ENCODE data around the gene CCL19.
A peak's percentile ranks its signal among the peaks of the same experiment; 100 is the strongest.

CCL19 gene

DNA sequence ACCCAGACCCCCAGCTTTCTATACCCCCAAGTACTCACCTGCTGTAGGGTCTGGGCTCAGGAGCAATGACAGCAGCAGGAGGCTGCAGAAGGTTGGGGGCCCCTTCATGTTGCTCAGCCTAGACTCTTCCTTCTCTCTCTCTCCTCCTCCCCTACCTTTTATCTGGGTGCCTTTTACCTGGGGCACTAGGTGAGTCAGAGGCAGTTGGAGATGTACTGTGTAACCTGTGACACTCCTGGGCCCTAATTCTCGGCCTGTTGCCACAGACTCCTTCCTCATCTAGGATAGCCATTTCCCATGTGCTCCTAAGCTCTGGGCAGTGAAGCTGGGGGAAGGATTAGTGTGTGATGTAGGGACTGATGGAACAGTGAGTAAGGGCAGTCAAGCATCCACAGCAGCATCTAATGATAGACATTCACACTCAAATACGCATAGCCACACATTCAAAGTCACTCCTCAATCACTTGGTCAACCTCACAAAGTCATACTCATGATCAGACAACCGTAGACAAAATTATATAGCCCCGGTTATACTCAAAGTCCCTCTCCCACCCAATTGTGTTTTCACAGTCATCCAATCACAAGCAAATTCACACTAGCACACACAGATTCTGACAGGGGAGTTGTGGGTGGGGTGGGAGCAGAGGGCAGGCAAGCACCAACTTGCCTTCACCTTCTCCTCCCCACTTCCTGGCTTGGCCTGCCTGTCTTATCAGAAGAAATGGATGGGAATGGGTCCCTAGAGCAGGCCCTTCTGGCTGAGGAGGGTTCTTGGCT lies 28.4 kb downstream of the CCL19 start, which contains the start of gene CCL27:
Gene CCL27 (minus strand): TSS at position 132 of the 777 bp plus-strand sequence. CDS start 24 bp downstream, at position 108.
- no peak for DNase-seq (ENCODE audit: low spot score)

DNA sequence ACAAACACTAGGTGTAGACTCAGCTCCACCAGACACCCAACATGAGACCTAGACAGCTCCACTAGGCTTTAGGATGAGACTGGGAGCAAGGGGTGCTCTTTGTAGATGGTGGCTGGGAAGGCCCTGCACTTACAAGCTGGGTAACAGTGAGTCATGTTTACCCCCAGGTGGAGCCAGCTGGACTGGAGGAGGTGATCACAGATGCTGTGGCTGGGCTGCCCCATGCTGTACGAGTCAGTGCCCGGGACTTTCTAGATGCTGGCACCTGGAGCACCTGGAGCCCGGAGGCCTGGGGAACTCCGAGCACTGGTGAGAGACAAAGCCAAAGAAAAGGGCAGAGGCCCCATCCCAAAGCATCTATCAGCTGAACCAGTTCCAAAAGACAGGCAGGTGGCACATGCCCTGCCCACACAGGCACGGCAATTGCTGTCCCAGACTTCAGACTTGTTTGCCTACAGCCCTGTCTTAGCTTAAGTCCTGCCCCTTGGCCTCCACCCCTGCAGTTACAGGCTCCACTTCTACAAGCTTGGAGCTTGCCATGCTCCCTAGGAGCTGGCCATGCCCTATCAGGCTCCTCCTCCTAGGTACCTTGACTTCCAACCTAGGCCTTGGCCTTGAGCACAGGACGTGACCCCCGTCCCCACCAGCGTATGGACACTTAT lies 31.4 kb downstream of the CCL19 start:
- no peak for DNase-seq (ENCODE audit: low spot score)

DNA sequence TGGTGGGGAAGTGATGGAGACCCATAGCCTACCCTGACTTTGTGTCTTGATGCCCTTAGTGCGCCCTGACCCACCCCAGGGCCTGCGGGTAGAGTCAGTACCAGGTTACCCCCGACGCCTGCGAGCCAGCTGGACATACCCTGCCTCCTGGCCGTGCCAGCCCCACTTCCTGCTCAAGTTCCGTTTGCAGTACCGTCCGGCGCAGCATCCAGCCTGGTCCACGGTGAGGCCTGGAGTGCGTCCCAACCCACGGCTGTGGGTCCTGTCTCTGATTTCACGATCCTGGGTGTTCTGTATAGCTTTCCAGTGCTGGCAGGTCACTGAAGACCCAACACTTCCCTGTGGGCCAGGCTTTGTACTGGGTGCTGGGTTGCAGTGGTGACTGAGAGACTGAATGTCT lies 32.6 kb downstream of the CCL19 start:
- DNase-seq (ENCODE audit: low spot score), result no peak

DNA sequence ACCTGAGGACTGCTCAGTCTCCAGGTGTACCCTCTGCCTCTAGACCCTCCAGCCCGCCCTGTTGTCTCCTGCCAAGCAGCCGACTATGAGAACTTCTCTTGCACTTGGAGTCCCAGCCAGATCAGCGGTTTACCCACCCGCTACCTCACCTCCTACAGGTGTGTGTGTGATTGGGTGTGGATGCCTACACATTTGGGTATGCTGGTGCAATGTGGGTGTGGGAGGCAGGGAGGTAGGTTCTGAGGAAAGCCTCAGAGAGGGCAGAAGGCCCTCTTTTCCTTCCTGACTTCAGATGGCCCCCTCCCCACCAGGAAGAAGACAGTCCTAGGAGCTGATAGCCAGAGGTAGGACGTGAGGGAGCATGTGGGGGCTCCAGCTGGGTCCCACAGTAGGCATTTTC lies 34.1 kb downstream of the CCL19 start:
- no peak for DNase-seq (ENCODE audit: low spot score)

DNA sequence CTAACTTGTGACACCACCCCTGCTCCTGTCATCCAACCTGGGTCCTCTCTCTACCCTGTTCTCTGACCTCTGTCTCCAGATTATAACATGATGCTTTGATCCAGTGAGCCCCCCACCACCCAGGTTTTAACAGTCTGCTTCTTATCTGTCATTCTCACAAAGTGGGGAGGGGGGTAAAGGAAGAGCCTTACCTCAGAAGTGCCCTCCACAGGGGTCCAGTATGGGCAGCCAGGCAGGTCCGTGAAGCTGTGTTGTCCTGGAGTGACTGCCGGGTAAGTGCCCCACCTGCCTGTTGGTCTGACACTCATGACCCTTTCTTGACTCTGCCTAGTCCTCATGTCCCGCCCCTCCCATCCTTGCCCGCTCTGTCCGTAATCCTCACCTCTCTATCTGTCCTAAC lies 35.7 kb downstream of the CCL19 start:
- no peak for DNase-seq (ENCODE audit: low spot score)

DNA sequence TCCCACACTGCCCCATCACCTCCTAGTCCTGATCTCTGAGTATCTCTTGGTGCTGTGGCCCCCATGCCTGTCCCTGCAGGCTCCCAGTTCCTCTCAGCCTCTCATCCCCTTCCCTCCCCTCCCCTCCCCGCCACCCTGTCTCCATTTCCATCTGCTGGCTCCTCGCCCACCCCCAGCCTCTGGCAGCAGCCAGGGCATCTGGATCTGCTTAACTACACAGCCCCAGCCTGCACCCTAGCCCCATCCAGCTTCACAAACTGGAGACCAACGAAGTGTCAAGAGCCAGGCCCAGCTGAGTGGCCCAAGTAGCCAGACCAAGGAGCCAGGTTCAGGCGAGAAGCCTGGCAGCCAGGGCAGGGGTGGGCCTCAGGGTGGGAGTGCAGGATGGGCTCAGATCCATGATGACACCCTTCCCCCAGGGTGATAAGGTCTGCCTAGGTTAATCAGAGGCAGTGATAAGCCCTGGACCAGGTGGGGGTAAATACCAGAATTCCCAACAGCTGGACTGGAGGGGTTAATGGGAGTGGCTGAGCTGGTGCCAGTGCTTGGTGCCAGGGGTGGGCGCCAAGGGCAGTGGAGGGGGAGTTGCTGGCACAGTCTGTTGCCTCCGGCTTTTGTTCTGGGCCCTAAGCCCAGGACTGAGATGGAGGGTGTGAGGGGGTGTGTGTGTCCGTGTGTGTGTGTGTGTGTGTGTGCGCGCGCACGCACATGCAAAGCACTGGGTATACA lies 36.6 kb downstream of the CCL19 start:
- DNase-seq (ENCODE audit: low spot score), result no peak

DNA sequence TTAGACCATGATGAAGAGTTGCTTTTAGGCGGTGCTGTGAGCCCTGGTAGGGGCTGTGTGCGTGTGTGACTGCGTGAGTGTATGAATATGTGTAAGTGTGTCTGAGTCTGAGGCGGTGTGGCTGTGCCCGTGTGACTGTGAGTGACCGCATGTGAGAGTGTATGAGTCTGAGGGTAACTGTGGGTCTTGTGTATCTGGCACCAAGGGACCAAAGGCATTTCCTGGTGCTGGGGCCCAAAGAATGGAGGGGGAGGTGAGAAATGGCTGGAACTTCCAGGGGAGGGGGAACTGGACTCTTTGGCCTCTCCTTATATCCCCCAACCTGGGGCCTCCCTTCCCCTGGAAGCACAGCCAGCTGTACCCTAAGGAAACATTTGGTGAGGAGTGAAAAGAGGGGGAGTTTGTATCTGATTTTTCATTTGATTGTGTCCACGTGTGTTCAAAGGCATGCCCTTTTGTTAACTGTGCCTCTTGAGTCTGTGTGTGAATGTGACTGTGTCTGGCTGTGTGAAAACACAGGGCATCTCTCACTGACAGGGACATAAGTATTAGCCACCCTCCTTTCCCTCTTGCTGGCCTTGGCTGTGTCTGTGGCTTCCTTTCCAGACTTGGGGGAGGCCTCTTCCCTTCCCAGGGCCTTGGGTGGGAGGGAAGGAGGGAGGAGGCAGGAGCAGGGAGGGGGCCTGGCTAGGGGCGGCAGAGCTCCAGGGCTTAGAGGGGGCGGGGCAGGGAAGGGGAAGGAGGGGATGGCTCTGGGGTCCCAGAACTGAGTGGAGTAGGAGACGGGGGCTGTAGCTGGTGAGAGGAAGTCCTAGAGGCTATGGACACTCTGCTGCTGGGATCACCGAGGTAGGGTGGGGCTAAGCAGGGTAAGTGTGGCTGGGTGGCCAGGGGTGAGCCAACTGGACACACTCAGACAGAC lies 37.7 kb downstream of the CCL19 start:
- no peak for DNase-seq (ENCODE audit: low spot score)

DNA sequence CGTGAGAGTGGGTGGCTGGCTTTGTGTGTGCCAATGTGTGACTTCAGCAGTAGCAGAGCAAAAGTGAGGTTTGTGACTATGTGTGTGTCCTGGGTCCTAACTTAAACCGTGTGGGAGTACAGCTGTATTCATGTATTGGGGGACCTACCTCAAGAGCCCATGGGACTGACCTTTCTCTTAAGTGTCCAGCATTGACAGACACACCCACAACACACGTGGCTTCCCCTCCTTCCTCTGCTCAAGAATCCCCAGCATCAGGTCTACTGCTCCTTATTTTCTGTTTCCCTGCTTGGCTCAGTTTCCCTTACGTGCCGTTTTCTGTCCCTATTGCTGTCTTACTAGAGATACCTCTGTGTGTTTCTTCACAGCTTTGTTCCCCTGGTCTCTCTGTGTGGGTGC lies 38.5 kb downstream of the CCL19 start:
- no peak for DNase-seq (ENCODE audit: low spot score)

DNA sequence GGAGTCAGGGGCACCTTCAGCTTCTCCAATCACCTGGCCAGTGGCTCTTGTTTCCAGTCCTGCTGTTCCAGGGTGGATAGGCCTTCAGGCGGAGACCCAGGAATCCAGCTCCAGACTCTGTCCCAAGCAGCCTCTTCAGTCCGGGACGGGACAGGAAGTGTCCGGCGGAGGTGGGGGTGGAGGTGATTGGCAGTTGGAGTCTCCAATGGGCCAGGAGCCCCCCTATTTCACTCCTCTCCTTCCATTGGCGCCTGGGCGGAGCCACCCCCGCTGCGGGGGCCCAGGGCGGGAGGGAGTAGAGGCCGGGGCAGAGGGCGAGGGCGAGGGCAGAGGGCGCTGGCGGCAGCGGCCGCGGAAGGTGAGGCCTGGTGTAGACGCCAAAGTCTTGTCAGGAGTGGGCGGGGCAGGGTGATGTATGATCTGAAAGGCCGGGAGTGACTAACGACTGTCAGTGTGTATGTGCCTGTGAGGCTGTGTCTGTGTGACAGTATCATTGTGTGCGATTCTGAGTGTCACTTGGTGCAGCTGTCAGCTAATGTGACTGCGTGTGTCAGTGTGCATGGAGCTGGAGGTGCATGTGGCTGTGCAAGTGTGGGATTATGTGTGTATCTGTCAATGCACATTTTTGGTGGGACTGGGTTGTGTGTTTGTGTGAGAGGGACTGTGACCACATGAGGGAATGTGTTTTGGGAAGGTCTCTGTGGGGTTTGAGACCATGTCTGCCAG lies 39.0 kb downstream of the CCL19 start, which contains the start of gene IL11RA:
Gene IL11RA (plus strand): TSS at position 310 of the 726 bp plus-strand sequence. CDS start 3,033 bp downstream, outside the sequence.
- peak; percentile 32 for DNase-seq (ENCODE audit: low spot score)

DNA sequence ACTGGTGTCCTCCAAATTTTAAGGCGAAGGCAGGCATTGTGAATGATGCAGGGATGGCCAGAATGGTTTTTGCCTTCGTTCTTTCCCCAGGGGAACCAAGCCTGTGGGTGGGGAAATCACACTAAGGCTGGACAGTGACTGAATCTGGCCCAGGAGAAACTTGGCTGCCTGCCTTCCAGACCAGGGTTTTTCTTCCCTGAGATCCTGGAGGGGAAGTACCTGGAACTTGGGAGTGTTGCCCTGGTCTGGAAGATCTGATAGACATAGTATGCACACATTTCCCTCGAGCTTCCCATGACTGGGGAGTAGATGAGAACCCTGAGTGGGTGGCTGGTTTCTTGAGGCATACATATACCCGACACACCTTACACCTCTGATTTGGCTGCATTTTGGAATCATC lies 39.8 kb downstream of the CCL19 start:
- DNase-seq (ENCODE audit: low spot score), result no peak

DNA sequence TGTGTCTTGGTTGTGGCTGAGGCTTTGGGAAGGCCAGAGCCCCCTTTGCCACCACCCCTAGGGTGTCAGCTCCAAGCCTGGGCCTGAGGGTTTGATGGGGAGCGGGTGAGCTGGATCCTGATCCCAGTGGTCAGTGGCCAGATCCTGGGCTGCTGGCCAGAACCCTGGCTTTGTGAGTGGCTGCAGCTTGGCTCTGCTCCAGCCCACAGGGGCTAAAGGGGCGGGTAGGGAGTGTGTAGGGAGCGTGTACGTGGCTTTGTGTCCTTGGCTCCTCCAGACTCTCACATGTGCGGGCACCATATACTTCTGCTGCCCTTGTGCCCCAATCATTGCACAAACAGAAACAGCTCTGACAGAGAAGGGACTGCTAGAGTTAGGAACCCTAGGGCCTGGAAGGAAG lies 40.3 kb downstream of the CCL19 start:
- no peak for DNase-seq (ENCODE audit: low spot score)

DNA sequence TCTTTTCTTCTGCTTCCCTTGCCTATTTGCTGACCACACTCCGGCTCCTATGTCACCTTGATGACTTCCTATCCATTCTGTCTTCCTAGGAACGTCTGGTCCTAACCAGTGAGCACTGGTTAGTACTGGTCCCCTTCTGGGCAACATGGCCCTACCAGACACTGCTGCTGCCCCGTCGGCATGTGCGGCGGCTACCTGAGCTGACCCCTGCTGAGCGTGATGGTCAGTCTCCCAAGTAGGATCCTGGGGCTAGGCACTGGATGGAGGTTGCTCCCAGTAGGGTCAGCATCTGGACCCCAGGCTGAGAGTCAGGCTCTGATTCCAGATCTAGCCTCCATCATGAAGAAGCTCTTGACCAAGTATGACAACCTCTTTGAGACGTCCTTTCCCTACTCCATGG lies 42.4 kb downstream of the CCL19 start:
- DNase-seq (ENCODE audit: low spot score), result no peak

DNA sequence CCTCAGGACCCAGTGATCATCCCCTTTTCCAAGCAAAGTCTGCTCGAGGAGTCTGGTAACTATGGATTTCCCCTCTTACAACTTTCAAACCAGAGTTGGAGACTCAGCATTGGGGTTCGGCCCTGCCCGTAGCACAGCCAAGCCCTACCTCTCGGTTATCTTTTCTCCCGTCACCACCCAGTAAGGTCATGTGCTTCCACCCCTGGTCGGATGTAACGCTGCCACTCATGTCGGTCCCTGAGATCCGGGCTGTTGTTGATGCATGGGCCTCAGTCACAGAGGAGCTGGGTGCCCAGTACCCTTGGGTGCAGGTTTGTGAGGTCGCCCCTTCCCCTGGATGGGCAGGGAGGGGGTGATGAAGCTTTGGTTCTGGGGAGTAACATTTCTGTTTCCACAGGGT lies 43.4 kb downstream of the CCL19 start:
- no peak for DNase-seq (ENCODE audit: low spot score)

DNA sequence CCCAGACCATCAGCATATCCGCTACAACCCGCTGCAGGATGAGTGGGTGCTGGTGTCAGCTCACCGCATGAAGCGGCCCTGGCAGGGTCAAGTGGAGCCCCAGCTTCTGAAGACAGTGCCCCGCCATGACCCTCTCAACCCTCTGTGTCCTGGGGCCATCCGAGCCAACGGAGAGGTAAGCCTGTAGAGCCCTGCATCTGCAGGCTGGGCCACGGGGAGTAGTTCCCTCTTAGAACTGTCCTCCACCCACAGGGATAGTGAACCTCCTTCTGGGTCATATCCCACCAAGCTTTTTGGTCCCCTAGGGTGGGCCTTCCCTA lies 44.0 kb downstream of the CCL19 start:
- DNase-seq (ENCODE audit: low spot score), result no peak

DNA sequence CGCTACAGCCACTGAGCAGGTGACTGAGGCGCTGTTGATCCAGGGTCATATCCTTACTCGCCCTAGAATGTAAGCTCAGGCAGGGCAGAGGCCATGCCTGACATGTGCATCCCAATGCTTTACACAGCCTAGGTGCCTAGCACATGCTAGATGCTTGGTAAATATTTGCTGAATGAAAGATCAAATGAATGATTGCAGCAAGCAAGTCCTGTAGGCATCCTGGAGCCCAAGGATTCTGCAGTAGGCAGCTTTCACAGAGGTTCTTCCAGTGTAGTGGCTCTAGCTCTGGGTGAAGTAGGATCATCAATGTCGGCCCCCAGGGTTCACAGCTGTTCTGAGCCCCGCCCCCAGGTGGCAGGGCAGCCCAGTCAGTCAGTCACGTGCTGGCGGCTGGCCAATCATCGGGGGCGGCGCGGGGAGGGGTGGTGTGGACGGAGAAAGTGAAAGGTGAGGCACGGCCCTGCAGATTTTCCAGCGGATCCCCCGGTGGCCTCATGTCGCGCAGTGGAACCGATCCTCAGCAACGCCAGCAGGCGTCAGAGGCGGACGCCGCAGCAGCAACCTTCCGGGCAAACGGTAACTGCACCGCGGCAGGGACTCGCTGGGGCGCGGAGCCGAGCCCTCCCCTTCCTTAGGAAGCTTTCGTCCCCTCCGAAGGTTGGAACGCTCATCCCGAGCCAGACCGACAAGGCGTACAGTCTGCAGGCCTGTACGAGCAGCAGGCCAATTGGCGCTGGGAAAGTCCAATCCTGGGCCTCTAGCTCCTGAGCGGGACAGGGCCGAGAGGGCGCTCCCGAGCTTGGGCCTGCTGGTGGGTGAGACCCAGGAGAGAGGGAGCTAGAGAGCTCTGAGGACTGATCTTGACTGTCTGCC lies 44.6 kb downstream of the CCL19 start, which contains the start of gene GALT:
Gene GALT (plus strand): TSS at position 465 of the 873 bp plus-strand sequence. CDS start 30 bp downstream, at position 495.
- peak; percentile 95 for DNase-seq (ENCODE audit: low spot score)

DNA sequence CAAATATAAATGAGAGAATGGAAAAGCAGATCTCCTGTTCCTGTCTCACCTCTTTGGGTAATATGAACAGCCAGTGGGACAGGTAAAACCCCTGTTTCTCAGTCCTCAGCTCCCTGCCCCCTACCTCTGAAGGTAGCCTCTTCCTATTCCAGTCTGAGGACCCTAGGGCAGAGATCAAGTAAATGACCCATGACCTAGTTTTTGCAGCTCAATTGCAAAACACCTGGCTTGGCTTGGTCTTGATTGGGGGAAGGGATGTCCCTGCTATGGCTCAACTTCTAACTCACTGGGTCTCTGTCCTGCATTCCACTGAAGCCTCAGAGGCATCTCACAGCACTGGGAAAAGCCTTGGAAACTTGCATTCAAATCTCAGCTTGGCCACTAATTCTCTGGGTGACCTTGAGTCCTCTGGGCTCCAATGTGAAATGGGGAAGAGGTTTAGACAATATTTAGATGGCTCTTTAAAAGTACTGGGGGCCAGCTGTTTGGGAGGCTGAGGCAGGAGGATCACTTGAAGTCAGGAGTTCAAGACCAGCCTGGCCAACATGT lies 46.2 kb downstream of the CCL19 start:
- no peak for DNase-seq (ENCODE audit: low spot score)

DNA sequence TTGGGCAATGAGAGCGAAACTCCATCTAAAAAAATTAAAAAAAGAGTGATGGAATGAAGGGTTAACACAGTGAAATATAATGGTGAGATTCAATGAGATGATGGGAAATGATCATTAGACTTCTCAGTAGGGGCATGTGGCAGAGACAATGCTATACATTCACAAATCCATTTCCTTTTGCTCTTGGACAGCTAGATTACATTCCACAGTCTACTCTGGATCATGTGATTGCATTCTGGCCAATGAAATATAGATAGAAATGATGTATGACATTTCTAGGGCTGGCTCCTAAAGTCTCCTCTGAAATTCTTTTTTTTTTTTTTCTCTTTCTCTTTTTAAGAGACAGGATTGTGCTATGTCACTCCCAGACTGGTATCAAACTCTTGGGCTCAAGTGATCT lies 48.4 kb downstream of the CCL19 start:
- no peak for DNase-seq (ENCODE audit: low spot score)

Data from CD4-positive, alpha-beta T cell treated with Interleukin-6 at 100 ng/mL for 8 hours (primary cell).